HepG2 (cell line): Measurements from ENCODE around the gene ZKSCAN2. TPM values are rescaled to one million over a fixed set of nuclear protein-coding genes. Genes with fewer than 3 reads are reported as not detected.

Experiments
- AHR ChIP-seq: IDR thresholded peaks from 2 replicates; pipeline ENCODE4 v1.6.1; 2018; ENCODE audit warnings: missing genetic modification reagents, missing compliant biosample characterization
- ARID5B ChIP-seq: IDR thresholded peaks from 2 replicates; pipeline ENCODE4 v1.4.0; 2020; ENCODE audit warnings: mild to moderate bottlenecking, missing genetic modification reagents
- EP300 ChIP-seq, 3 experiments: sonication (generic) in 1 of 3; formaldehyde crosslinking in 1 of 3; IDR thresholded peaks; 2 replicates each; pipeline versions ENCODE4 v1.5.1 to v1.6.1; 2011 to 2020; ENCODE audit warnings: low read depth in 2 of 3, low read length in 2 of 3, borderline replicate concordance in 1 of 3, improper control_type of control experiment in 1 of 3, mild to moderate bottlenecking in 1 of 3, missing genetic modification reagents in 1 of 3, moderate library complexity in 1 of 3
- FOXA3 ChIP-seq: IDR thresholded peaks from 2 replicates; pipeline ENCODE4 v1.6.1; 2016; ENCODE audit warnings: missing genetic modification reagents, missing compliant biosample characterization
- HNF4G ChIP-seq, 2 experiments: sonication (generic) in 1 of 2; formaldehyde crosslinking in 1 of 2; IDR thresholded peaks; 2 replicates each; pipeline versions ENCODE4 v1.4.0 to v1.6.1; 2011 to 2020; ENCODE audit warnings: borderline replicate concordance in 2 of 2, low read depth in 2 of 2, mild to moderate bottlenecking in 2 of 2, low read length in 1 of 2, missing genetic modification reagents in 1 of 2, moderate library complexity in 1 of 2
- HNRNPL ChIP-seq: fragments of 200-400 bp; formaldehyde crosslinking; IDR thresholded peaks from 2 replicates; pipeline ENCODE4 v1.6.1; 2017; ENCODE audit warnings: mild to moderate bottlenecking, low read depth, low read length
- RCOR2 ChIP-seq: IDR thresholded peaks from 2 replicates; pipeline ENCODE4 v1.6.1; 2016; ENCODE audit warnings: missing biosample characterization, missing genetic modification reagents
- RFX3 ChIP-seq: IDR thresholded peaks from 2 replicates; pipeline ENCODE4 v1.6.1; 2016; ENCODE audit warnings: missing biosample characterization, missing genetic modification reagents
- TEAD3 ChIP-seq: optimal IDR thresholded peaks from 2 replicates; pipeline ENCODE3; 2016; ENCODE audit warnings: borderline replicate concordance
- XRCC5 ChIP-seq: fragments of 200-400 bp; formaldehyde crosslinking; optimal IDR thresholded peaks from 2 replicates; pipeline ENCODE3; 2017; ENCODE audit warnings: mild to moderate bottlenecking, low read length
- ZKSCAN8 ChIP-seq: IDR thresholded peaks from 2 replicates; pipeline ENCODE4 v1.6.1; 2016; ENCODE audit warnings: borderline replicate concordance, missing genetic modification reagents, missing compliant biosample characterization
- ZMYM3 ChIP-seq: sonication (generic); formaldehyde crosslinking; IDR thresholded peaks from 2 replicates; pipeline ENCODE4 v1.5.1; 2020; ENCODE audit warnings: mild to moderate bottlenecking, missing genetic modification reagents
- polyA plus RNA-seq, 8 experiments: library from polyadenylated mRNA; depleted of rRNA in 3 of 8; stranded (reverse) in 7 of 8; unstranded in 1 of 8; fragments of >200 nt; fragmentation: Illumina TruSeq in 4 of 8; extraction: Trizol in 4 of 8; gene quantifications; 2 replicates each; pipeline versions ENCODE4 v1.2.1 to v1.2.3, GENCODE V29; 2011 to 2016; ENCODE audit warnings: low read depth in 4 of 8, missing spikeins in 1 of 8, mixed read lengths in 1 of 8; ENCODE audit not compliant: insufficient read depth in 1 of 8
- total RNA-seq, 5 experiments: library from RNA; depleted of rRNA; stranded (reverse); fragments of >200 nt; fragmentation: Illumina TruSeq; extraction: Trizol; gene quantifications; 2 replicates each; pipeline ENCODE4 v1.2.3, GENCODE V29; 2016; ENCODE audit warnings: low read depth in 1 of 5
- TF ChIP-seq, protein P1 (sequence below): fragments of 450-650 bp; IDR thresholded peaks from 2 replicates; pipeline ENCODE4 v1.6.1; 2017; ENCODE audit warnings: mild to moderate bottlenecking
- TF ChIP-seq, protein P2 (sequence below): sonication (generic); formaldehyde crosslinking; IDR thresholded peaks from 2 replicates; pipeline ENCODE4 v1.4.0; 2020; ENCODE audit warnings: mild to moderate bottlenecking, low read depth, missing genetic modification reagents

ZKSCAN2 gene
- total and polyA plus RNA-seq, 2 of the 13 experiments (the other 11 are each of a cell fraction or from before 2014, with no cell fraction given): 4.2 to 11.1 TPM

DNA sequence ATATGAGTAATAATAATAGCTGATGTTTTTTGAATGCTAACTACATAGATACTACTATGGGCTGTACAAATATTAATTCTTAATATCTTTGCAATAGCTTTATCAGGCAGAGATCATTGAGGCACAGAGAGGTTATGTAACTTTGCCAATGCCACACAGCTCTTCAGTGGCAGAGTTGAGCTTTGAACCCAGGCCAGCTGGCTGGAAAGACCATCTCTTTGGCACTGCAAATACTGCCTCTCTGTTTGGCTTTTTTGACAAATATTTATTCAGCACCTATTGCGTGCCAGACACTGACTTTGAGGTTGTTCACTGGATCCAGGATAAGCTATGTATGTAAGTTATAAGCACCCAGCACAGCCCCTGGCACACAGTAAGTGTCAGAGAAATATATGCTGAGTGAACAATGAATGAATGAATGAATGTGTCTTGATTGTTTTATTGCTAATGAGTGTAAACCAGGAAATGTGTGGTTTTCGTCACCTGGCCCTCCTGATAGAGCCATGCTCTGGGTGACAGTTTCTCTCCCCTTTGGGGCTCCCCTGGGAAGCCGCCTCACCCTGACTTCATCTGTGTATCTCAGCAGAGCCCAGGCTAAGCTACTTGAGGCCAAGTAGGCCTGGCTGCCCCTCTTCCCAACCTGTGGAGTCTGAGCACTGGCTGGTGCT, 38.4 kb downstream of the ZKSCAN2 start (continued):
- TF ChIP-seq ARID5B (CRISPR knock-in tag) (0 out of 2 replicates have a peak, but pooled peaks have one; percentile 21), ZMYM3 (peak; percentile 90), TEAD3 (CRISPR knock-in tag) (peak; percentile 34), XRCC5 (no peak), AHR (CRISPR knock-in tag) (no peak), HNF4G (IDR thresholded peaks at IDR 0.05; ENCODE audit: borderline replicate concordance, low read depth, low read length) (peak; percentile 32; the same call in 1 of the 2 replicates), HNF4G (CRISPR knock-in tag; IDR thresholded peaks at IDR 0.05; ENCODE audit: borderline replicate concordance, low read depth) (no peak), ZKSCAN8 (CRISPR knock-in tag) (no peak), HNRNPL (0 out of 2 replicates have a peak, but pooled peaks have one; percentile 62), FOXA3 (CRISPR knock-in tag) (0 out of 2 replicates have a peak, but pooled peaks have one; percentile 21), EP300 (IDR thresholded peaks at IDR 0.05; ENCODE audit: low read depth in 2 of 2, low read length in 2 of 2) (peak in 1 of 2 experiments; percentile 12; a peak in 1 of 4 replicates), EP300 (CRISPR knock-in tag; IDR thresholded peaks at IDR 0.05; ENCODE audit: borderline replicate concordance) (no peak), RCOR2 (CRISPR knock-in tag) (peak; percentile 84; the same call in 1 of the 2 replicates), RFX3 (CRISPR knock-in tag) (no peak)
- TF ChIP-seq, protein P1, sequence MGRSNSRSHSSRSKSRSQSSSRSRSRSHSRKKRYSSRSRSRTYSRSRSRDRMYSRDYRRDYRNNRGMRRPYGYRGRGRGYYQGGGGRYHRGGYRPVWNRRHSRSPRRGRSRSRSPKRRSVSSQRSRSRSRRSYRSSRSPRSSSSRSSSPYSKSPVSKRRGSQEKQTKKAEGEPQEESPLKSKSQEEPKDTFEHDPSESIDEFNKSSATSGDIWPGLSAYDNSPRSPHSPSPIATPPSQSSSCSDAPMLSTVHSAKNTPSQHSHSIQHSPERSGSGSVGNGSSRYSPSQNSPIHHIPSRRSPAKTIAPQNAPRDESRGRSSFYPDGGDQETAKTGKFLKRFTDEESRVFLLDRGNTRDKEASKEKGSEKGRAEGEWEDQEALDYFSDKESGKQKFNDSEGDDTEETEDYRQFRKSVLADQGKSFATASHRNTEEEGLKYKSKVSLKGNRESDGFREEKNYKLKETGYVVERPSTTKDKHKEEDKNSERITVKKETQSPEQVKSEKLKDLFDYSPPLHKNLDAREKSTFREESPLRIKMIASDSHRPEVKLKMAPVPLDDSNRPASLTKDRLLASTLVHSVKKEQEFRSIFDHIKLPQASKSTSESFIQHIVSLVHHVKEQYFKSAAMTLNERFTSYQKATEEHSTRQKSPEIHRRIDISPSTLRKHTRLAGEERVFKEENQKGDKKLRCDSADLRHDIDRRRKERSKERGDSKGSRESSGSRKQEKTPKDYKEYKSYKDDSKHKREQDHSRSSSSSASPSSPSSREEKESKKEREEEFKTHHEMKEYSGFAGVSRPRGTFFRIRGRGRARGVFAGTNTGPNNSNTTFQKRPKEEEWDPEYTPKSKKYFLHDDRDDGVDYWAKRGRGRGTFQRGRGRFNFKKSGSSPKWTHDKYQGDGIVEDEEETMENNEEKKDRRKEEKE: no peak
- TF ChIP-seq, protein P2, sequence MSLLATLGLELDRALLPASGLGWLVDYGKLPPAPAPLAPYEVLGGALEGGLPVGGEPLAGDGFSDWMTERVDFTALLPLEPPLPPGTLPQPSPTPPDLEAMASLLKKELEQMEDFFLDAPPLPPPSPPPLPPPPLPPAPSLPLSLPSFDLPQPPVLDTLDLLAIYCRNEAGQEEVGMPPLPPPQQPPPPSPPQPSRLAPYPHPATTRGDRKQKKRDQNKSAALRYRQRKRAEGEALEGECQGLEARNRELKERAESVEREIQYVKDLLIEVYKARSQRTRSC (CRISPR knock-in tag): no peak
